HepG2 (cell line): ENCODE measurements around the gene CHCHD1. TPM values are rescaled to one million over a fixed set of nuclear protein-coding genes. Genes with fewer than 3 reads are reported as not detected.
A peak's percentile ranks its signal among the peaks of the same experiment; 100 is the strongest.

Experiments
- ARID5B ChIP-seq: IDR thresholded peaks from 2 replicates; pipeline ENCODE4 v1.4.0; 2020; ENCODE audit warnings: mild to moderate bottlenecking, missing genetic modification reagents
- CCAR2 ChIP-seq: fragments of 200-400 bp; formaldehyde crosslinking; optimal IDR thresholded peaks from 2 replicates; pipeline ENCODE3; 2018; ENCODE audit warnings: low read depth, mild to moderate bottlenecking, low read length, moderate library complexity
- GTF3A ChIP-seq: sonication (generic); formaldehyde crosslinking; conservative IDR thresholded peaks from 2 replicates; pipeline ENCODE4 v1.4.0; 2020; ENCODE audit warnings: mild to moderate bottlenecking, missing genetic modification reagents
- MEF2D ChIP-seq: sonication (generic); formaldehyde crosslinking; IDR thresholded peaks from 2 replicates; pipeline ENCODE4 v1.5.1; 2020; ENCODE audit warnings: mild to moderate bottlenecking, missing genetic modification reagents
- NCOA5 ChIP-seq: sonication (generic); formaldehyde crosslinking; IDR thresholded peaks from 2 replicates; pipeline ENCODE4 v1.4.0; 2020; ENCODE audit warnings: missing genetic modification reagents
- NFAT5 ChIP-seq: sonication (generic); formaldehyde crosslinking; IDR thresholded peaks from 2 replicates; pipeline ENCODE4 v1.4.0; 2020; ENCODE audit warnings: missing genetic modification reagents
- NONO ChIP-seq, 2 experiments: fragments of 450-650 bp in 1 of 2; sonication (generic) in 1 of 2; formaldehyde crosslinking in 1 of 2; IDR thresholded peaks in 1 of 2; conservative IDR thresholded peaks in 1 of 2; 2 replicates each; pipeline versions ENCODE4 v1.6.1 to v1.8.0; 2017 to 2022; ENCODE audit warnings: mild to moderate bottlenecking in 1 of 2, missing genetic modification reagents in 1 of 2, moderate library complexity in 1 of 2
- PAF1 ChIP-seq: IDR thresholded peaks from 2 replicates; pipeline ENCODE4 v1.6.1; 2016; ENCODE audit warnings: missing genetic modification reagents, missing compliant biosample characterization
- REPIN1 ChIP-seq: sonication (generic); formaldehyde crosslinking; IDR thresholded peaks from 2 replicates; pipeline ENCODE4 v1.8.0; 2022; ENCODE audit warnings: missing genetic modification reagents, low read depth, mild to moderate bottlenecking, borderline replicate concordance
- RFX3 ChIP-seq: IDR thresholded peaks from 2 replicates; pipeline ENCODE4 v1.6.1; 2016; ENCODE audit warnings: missing biosample characterization, missing genetic modification reagents
- SOX6 ChIP-seq, 2 experiments: fragments of 450-650 bp in 1 of 2; sonication (generic) in 1 of 2; formaldehyde crosslinking in 1 of 2; IDR thresholded peaks; 2 replicates each; pipeline versions ENCODE4 v1.4.0 to v1.6.1; 2017 to 2020; ENCODE audit warnings: antibody characterized with exemption in 1 of 2, mild to moderate bottlenecking in 1 of 2, missing genetic modification reagents in 1 of 2
- SRSF1 ChIP-seq: fragments of 200-400 bp; formaldehyde crosslinking; optimal IDR thresholded peaks from 2 replicates; pipeline ENCODE3; 2017; ENCODE audit warnings: mild to moderate bottlenecking, low read depth, low read length, moderate library complexity
- SSRP1 ChIP-seq: IDR thresholded peaks from 2 replicates; pipeline ENCODE4 v1.6.1; 2016; ENCODE audit warnings: control low read depth
- ZBTB21 ChIP-seq: sonication (generic); formaldehyde crosslinking; IDR thresholded peaks from 2 replicates; pipeline ENCODE4 v1.4.0; 2020; ENCODE audit warnings: missing genetic modification reagents
- ZBTB33 ChIP-seq: sonication (generic); formaldehyde crosslinking; IDR thresholded peaks from 2 replicates; pipeline ENCODE4 v1.4.0; 2020; ENCODE audit warnings: missing genetic modification reagents
- ZNF251 ChIP-seq: sonication (generic); formaldehyde crosslinking; IDR thresholded peaks from 2 replicates; pipeline ENCODE4 v1.9.0; 2021; ENCODE audit warnings: mild to moderate bottlenecking, missing genetic modification reagents
- ZNF746 ChIP-seq: sonication (generic); formaldehyde crosslinking; IDR thresholded peaks from 2 replicates; pipeline ENCODE4 v1.8.0; 2022; ENCODE audit warnings: mild to moderate bottlenecking, missing genetic modification reagents
- ZNF747 ChIP-seq: sonication (generic); formaldehyde crosslinking; IDR thresholded peaks from 2 replicates; pipeline ENCODE4 v1.8.1; 2023; ENCODE audit warnings: missing genetic modification reagents, mild to moderate bottlenecking, borderline replicate concordance
- polyA plus RNA-seq, 8 experiments: library from polyadenylated mRNA; depleted of rRNA in 3 of 8; stranded (reverse) in 7 of 8; unstranded in 1 of 8; fragments of >200 nt; fragmentation: Illumina TruSeq in 4 of 8; extraction: Trizol in 4 of 8; gene quantifications; 2 replicates each; pipeline versions ENCODE4 v1.2.1 to v1.2.3, GENCODE V29; 2011 to 2016; ENCODE audit warnings: low read depth in 4 of 8, missing spikeins in 1 of 8, mixed read lengths in 1 of 8; ENCODE audit not compliant: insufficient read depth in 1 of 8
- total RNA-seq, 5 experiments: library from RNA; depleted of rRNA; stranded (reverse); fragments of >200 nt; fragmentation: Illumina TruSeq; extraction: Trizol; gene quantifications; 2 replicates each; pipeline ENCODE4 v1.2.3, GENCODE V29; 2016; ENCODE audit warnings: low read depth in 1 of 5

The CHCHD1 gene
- total and polyA plus RNA-seq, 2 of the 13 experiments (the other 11 are each of a cell fraction or from before 2014, with no cell fraction given) = 36.9 to 71.2 TPM

DNA sequence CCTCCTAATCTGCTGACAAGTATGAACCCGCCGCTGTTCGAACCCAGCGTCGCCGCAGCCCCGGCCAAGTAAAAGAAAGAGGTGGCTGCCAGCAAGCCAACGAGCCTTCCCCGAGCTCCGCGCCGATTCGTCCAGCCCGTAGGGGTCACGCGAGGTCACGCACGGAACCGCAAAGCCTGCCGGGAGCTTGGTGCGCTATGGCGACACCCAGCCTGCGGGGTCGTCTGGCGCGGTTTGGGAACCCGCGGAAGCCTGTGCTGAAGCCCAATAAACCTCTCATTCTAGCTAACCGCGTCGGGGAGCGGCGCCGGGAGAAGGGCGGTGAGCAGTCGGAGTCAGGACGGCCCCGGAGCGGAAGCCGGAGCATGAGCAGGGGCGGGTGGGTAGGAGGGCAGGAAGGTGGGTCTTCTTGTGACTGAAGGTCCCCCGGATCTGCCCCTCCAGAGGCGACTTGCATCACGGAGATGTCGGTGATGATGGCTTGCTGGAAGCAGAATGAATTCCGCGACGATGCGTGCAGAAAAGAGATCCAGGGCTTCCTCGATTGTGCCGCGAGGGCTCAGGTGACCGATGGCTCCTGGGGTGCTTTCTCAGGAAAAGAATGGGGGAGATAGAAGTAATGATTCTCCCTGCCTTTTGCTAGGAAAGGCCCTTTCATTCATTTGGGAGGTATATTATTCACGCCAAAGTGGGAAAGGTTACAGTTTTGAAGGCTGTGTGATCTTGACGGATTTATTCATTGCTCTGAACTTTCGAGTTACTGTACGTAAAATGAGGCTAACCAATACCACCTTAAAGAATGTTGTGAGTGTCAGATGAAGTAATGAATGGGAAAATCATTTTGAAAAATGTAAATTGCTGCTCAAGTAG lies at the start of gene CHCHD1 (continued):
- TF ChIP-seq NFAT5 (CRISPR knock-in tag) (peak; percentile 45; the same call in 1 of the 2 replicates), NONO (IDR thresholded peaks at IDR 0.05) (no peak), NONO (CRISPR knock-in tag; conservative IDR thresholded peaks at IDR 0.05) (peak; percentile 77), ZBTB33 (CRISPR knock-in tag) (no peak), ZNF747 (CRISPR knock-in tag) (peak; percentile 59; the same call in 1 of the 2 replicates), PAF1 (CRISPR knock-in tag) (no peak), ZNF746 (CRISPR knock-in tag) (peak; percentile 77; the same call in 1 of the 2 replicates), ARID5B (CRISPR knock-in tag) (peak; percentile 71), RFX3 (CRISPR knock-in tag) (no peak), ZNF251 (CRISPR knock-in tag) (no peak), SRSF1 (peak; percentile 44), ZBTB21 (CRISPR knock-in tag) (0 out of 2 replicates have a peak, but pooled peaks have one; percentile 27), MEF2D (CRISPR knock-in tag) (no peak), NCOA5 (CRISPR knock-in tag) (no peak), GTF3A (CRISPR knock-in tag) (no peak), CCAR2 (no peak), SSRP1 (no peak), REPIN1 (CRISPR knock-in tag) (peak; percentile 83; the same call in 1 of the 2 replicates), SOX6 (IDR thresholded peaks at IDR 0.05) (no peak), SOX6 (CRISPR knock-in tag; IDR thresholded peaks at IDR 0.05) (no peak)
